Lung (tissue), 12 donors: ENCODE results near the gene SH3PXD2A. TPM values are rescaled to one million over a fixed set of nuclear protein-coding genes. Genes with fewer than 3 reads are reported as not detected.

Source experiments
- ATAC-seq: fragments of 200-7000 bp; cut with Tn5 transposase; one replicate; pipeline ENCODE4 v1.9.1; 2020; ENCODE audit warnings: moderate number of reproducible peaks; ENCODE audit not compliant: insufficient read depth, low FRiP score
- DNase-seq, 3 donors: peaks; one replicate each; pipeline ENCODE4 v3.0.0-alpha.2; 2013 to 2017
- H3K27ac ChIP-seq, 2 donors: one replicate each; pipeline ENCODE4 v1.5.1; 2013; ENCODE audit warnings: mild to moderate bottlenecking in 2 of 2, moderate library complexity in 2 of 2, control low read depth in 1 of 2, inconsistent platforms in 1 of 2, low read depth in 1 of 2, low read length in 1 of 2
- H3K27me3 ChIP-seq, 3 donors: one replicate each; pipeline ENCODE4 v1.5.1; 2013; ENCODE audit warnings: low read length in 2 of 3; ENCODE audit not compliant: control insufficient read depth in 3 of 3, insufficient read depth in 3 of 3
- H3K36me3 ChIP-seq, 4 donors: one replicate each; pipeline ENCODE4 v1.5.1; 2013; ENCODE audit warnings: low read length in 4 of 4, mild to moderate bottlenecking in 1 of 4, moderate library complexity in 1 of 4; ENCODE audit not compliant: control insufficient read depth in 4 of 4, insufficient read depth in 4 of 4
- H3K4me1 ChIP-seq, 5 donors: one replicate each; pipeline ENCODE4 v1.5.1; 2013; ENCODE audit warnings: low read length in 5 of 5, mild to moderate bottlenecking in 2 of 5, moderate library complexity in 1 of 5; ENCODE audit not compliant: control insufficient read depth in 5 of 5, insufficient read depth in 5 of 5
- H3K4me3 ChIP-seq: one replicate; pipeline ENCODE4 v1.5.1; 2013; ENCODE audit warnings: mild to moderate bottlenecking, control low read depth, moderate library complexity
- H3K9ac ChIP-seq, 2 donors: one replicate each; pipeline ENCODE4 v1.5.1; 2013; ENCODE audit warnings: low read length in 2 of 2, control low read depth in 1 of 2; ENCODE audit not compliant: insufficient read depth in 1 of 2
- H3K9me3 ChIP-seq, 4 donors: one replicate each; pipeline ENCODE4 v1.5.1; 2013; ENCODE audit warnings: low read length in 3 of 4, mild to moderate bottlenecking in 1 of 4, moderate library complexity in 1 of 4; ENCODE audit not compliant: control insufficient read depth in 4 of 4, insufficient read depth in 3 of 4
- CTCF ChIP-seq: IDR thresholded peaks from 2 replicates; pipeline ENCODE4 v1.5.1; 2012; ENCODE audit warnings: mild to moderate bottlenecking; ENCODE audit errors: control extremely low read depth, extremely low read depth
- WGBS, 2 donors: extraction: QIAGEN DNeasy Blood & Tissue Kit; methylation state at CpG; one replicate each; pipeline ENCODE4 v1.1.7; 2013; 5-methylcytosine and 5-hydroxymethylcytosine counted together
- polyA plus RNA-seq, 2 donors: library from polyadenylated mRNA; stranded (reverse); fragments of 200-250 nt; gene quantifications; one replicate each; pipeline ENCODE4 v1.2.1, GENCODE V29; 2013
- total RNA-seq, 2 donors: library from RNA; depleted of rRNA in 1 of 2; stranded (reverse); fragments of >200 nt in 1 of 2; gene quantifications; one replicate each; pipeline ENCODE4 v1.2.1, GENCODE V29; 2014 to 2021
- donor health status: control.
- donor health status: control.
- donor health status: Bipolar disorder and iron deficiency.
- donor health status: healthy.
- donor health status: DM: yes; HTN: yes; CAD: no.

The SH3PXD2A gene
- total and polyA plus RNA-seq, 4 donors: 9.9 to 53.2 (median 29.2) TPM

GRCh38 chr10:103897241-103897774 lies 41.9 kb upstream of the SH3PXD2A start:
- Histone ChIP-seq H3K36me3 (peaks cover 7 to 18% (median 13%) of the 10 kb centered on the region in 4 donors), H3K9me3 (no peaks in the 10 kb centered on the region), H3K4me1 (peaks cover 10 to 64% (median 27%) of the 10 kb centered on the region in 5 donors), H3K27me3 (no peaks in the 10 kb centered on the region), H3K4me3 (no peak overlapping the region), H3K27ac (peak overlapping the region in 1 of 2 donors; percentile 2), H3K9ac (no peak overlapping the region)
- ATAC-seq (no peak), DNase-seq (no peak)
- no peak for TF ChIP-seq CTCF
- 88 to 91% methylated on average over 7 of the region's 7 CpGs for WGBS, 2 donors

- no peak for ATAC-seq
- no peak for TF ChIP-seq CTCF
These were observed 40.8 kb upstream of the SH3PXD2A start for GRCh38 chr10:103896225-103896624.

GRCh38 chr10:103895411-103896186 lies 40.2 kb upstream of the SH3PXD2A start:
- ATAC-seq (peak; percentile 31), DNase-seq (peak; percentile 73 to 92 (median 89))
- TF ChIP-seq CTCF: no peak
- Histone ChIP-seq H3K36me3 (peaks cover 11 to 31% (median 15%) of the 10 kb centered on the region in 4 donors), H3K9me3 (no peaks in the 10 kb centered on the region), H3K9ac (no peak overlapping the region), H3K27me3 (no peaks in the 10 kb centered on the region), H3K27ac (peak overlapping the region; percentile 79 to 84), H3K4me1 (peaks cover 13 to 55% (median 31%) of the 10 kb centered on the region in 5 donors), H3K4me3 (no peak overlapping the region)
- 63% methylated on average over 9 of the region's 9 CpGs for WGBS, 2 donors

More at GRCh38 chr10:103896225-103896624, 40.8 kb upstream of the SH3PXD2A start:
- Histone ChIP-seq H3K9ac (no peak overlapping the region), H3K4me3 (no peak overlapping the region), H3K36me3 (peaks cover 11 to 27% (median 14%) of the 10 kb centered on the region in 4 donors), H3K27me3 (no peaks in the 10 kb centered on the region), H3K27ac (peak overlapping the region; percentile 79 to 84), H3K4me1 (peaks cover 10 to 56% (median 31%) of the 10 kb centered on the region in 5 donors), H3K9me3 (no peaks in the 10 kb centered on the region)
- 64 to 69% methylated on average over 5 of the region's 5 CpGs for WGBS, 2 donors
- no peak for DNase-seq
